SH-SY5Y (cell line): ENCODE results near the gene ANKS6.

ENCODE experiments used
- GATA2 ChIP-seq: IDR thresholded peaks from 2 replicates; pipeline ENCODE4 v1.6.1; 2011; ENCODE audit warnings: mild to moderate bottlenecking, low read depth, low read length
- GATA3 ChIP-seq: IDR thresholded peaks from 2 replicates; pipeline ENCODE4 v1.6.1; 2011; ENCODE audit warnings: low read depth, mild to moderate bottlenecking, low read length, moderate library complexity

- no peak for TF ChIP-seq GATA3
- no peak for TF ChIP-seq GATA2
Observed at GRCh38 chr9:98750364-98751060, 45.8 kb downstream of the ANKS6 start.
